Mesenchymal stem cell (in vitro differentiated cells and primary cell): ENCODE measurements around the gene TNFSF13.

ENCODE experiments used
- DNase-seq: peaks from one replicate; pipeline ENCODE4 v3.0.0-alpha.2; 2013
- H2AFZ ChIP-seq: one replicate; pipeline ENCODE4 v1.6.1; 2013; ENCODE audit warnings: low read depth, mild to moderate bottlenecking, control low read depth, inconsistent platforms, low read length, moderate library complexity
- H2AK5ac ChIP-seq: 2 replicates; pipeline ENCODE4 v1.6.1; 2013; ENCODE audit warnings: low read length, moderate library complexity, mild to moderate bottlenecking, inconsistent platforms; ENCODE audit not compliant: severe bottlenecking
- H2BK120ac ChIP-seq: one replicate; pipeline ENCODE4 v1.6.1; 2013; ENCODE audit warnings: low read depth, mild to moderate bottlenecking, inconsistent platforms, low read length, moderate library complexity
- H2BK12ac ChIP-seq, 2 experiments: one replicate each; pipeline ENCODE4 v1.6.1; 2013; ENCODE audit warnings: inconsistent platforms in 2 of 2, low read length in 2 of 2, mild to moderate bottlenecking in 2 of 2, moderate library complexity in 2 of 2, control low read depth in 1 of 2
- H2BK15ac ChIP-seq: one replicate; pipeline ENCODE4 v1.6.1; 2013; ENCODE audit warnings: mild to moderate bottlenecking, low read depth, inconsistent platforms; ENCODE audit not compliant: poor library complexity, severe bottlenecking
- H2BK5ac ChIP-seq: 2 replicates; pipeline ENCODE4 v1.6.1; 2013; ENCODE audit warnings: low read depth, mild to moderate bottlenecking, low read length, control low read depth, inconsistent platforms; ENCODE audit not compliant: poor library complexity, severe bottlenecking
- H3K14ac ChIP-seq, 2 experiments: one replicate each; pipeline ENCODE4 v1.6.1; 2013; ENCODE audit warnings: inconsistent platforms in 2 of 2, low read length in 2 of 2, control low read depth in 1 of 2, mild to moderate bottlenecking in 1 of 2, moderate library complexity in 1 of 2
- H3K18ac ChIP-seq, 2 experiments: one replicate each; pipeline ENCODE4 v1.6.1; 2013; ENCODE audit warnings: inconsistent platforms in 2 of 2, low read length in 2 of 2, control low read depth in 1 of 2, low read depth in 1 of 2, mild to moderate bottlenecking in 1 of 2
- H3K23ac ChIP-seq, 2 experiments: one replicate each; pipeline ENCODE4 v1.6.1; 2013; ENCODE audit warnings: inconsistent platforms in 2 of 2, low read length in 2 of 2, mild to moderate bottlenecking in 2 of 2, moderate library complexity in 2 of 2, control low read depth in 1 of 2
- H3K27ac ChIP-seq: 2 replicates; pipeline ENCODE4 v1.5.1; 2013; ENCODE audit warnings: mild to moderate bottlenecking, moderate library complexity, low read length, control low read depth, inconsistent platforms; ENCODE audit not compliant: poor library complexity, severe bottlenecking
- H3K27me3 ChIP-seq, 2 experiments: 2 replicates each; pipeline versions ENCODE4 v1.6.1 to v1.7.0; 2013; ENCODE audit warnings: low read length in 2 of 2, mild to moderate bottlenecking in 2 of 2, moderate library complexity in 2 of 2, control low read depth in 1 of 2, inconsistent platforms in 1 of 2; ENCODE audit not compliant: control insufficient read depth in 1 of 2, insufficient read depth in 1 of 2
- H3K36me3 ChIP-seq, 2 experiments: 2 replicates each; pipeline versions ENCODE4 v1.6.1 to v1.7.0; 2013; ENCODE audit warnings: low read length in 2 of 2, control low read depth in 1 of 2, inconsistent platforms in 1 of 2, low read depth in 1 of 2, mild to moderate bottlenecking in 1 of 2; ENCODE audit not compliant: insufficient read depth in 2 of 2, control insufficient read depth in 1 of 2
- H3K4ac ChIP-seq, 2 experiments: one replicate each; pipeline ENCODE4 v1.6.1; 2013; ENCODE audit warnings: inconsistent platforms in 2 of 2, low read length in 2 of 2, mild to moderate bottlenecking in 2 of 2, moderate library complexity in 2 of 2, control low read depth in 1 of 2, low read depth in 1 of 2
- H3K4me1 ChIP-seq: 2 replicates; pipeline ENCODE4 v1.6.1; 2013; ENCODE audit warnings: low read depth, low read length, control low read depth; ENCODE audit not compliant: control insufficient read depth, insufficient read depth
- H3K4me2 ChIP-seq: 2 replicates; pipeline ENCODE4 v1.6.1; 2013; ENCODE audit warnings: low read length, mild to moderate bottlenecking, inconsistent platforms; ENCODE audit not compliant: poor library complexity, severe bottlenecking
- H3K4me3 ChIP-seq, 2 experiments: 2 replicates each; pipeline versions ENCODE4 v1.5.1 to v1.7.0; 2013; ENCODE audit warnings: low read length in 2 of 2, mild to moderate bottlenecking in 2 of 2, control low read depth in 1 of 2, low read depth in 1 of 2; ENCODE audit not compliant: insufficient read depth in 1 of 2
- H3K79me1 ChIP-seq: replicated peaks from 2 replicates; pipeline ENCODE4 v1.6.1; 2013; ENCODE audit warnings: mild to moderate bottlenecking, control low read depth, low read length, inconsistent platforms; ENCODE audit not compliant: poor library complexity, severe bottlenecking
- H3K9ac ChIP-seq: 2 replicates; pipeline ENCODE4 v1.7.0; 2013; ENCODE audit warnings: mild to moderate bottlenecking, low read length, moderate library complexity
- H3K9me3 ChIP-seq: 2 replicates; pipeline ENCODE4 v1.7.0; 2013; ENCODE audit warnings: mild to moderate bottlenecking, low read length; ENCODE audit not compliant: control insufficient read depth
- H4K8ac ChIP-seq: one replicate; pipeline ENCODE4 v1.6.1; 2013; ENCODE audit warnings: inconsistent platforms, mild to moderate bottlenecking, low read length, moderate library complexity
- H4K91ac ChIP-seq: one replicate; pipeline ENCODE4 v1.6.1; 2013; ENCODE audit warnings: mild to moderate bottlenecking, low read length, inconsistent platforms
- WGBS: methylation state at CpG from one replicate; pipeline ENCODE4 v1.1.7; 2013; ENCODE audit warnings: mixed read lengths; 5-methylcytosine and 5-hydroxymethylcytosine counted together

Gene TNFSF13

DNA sequence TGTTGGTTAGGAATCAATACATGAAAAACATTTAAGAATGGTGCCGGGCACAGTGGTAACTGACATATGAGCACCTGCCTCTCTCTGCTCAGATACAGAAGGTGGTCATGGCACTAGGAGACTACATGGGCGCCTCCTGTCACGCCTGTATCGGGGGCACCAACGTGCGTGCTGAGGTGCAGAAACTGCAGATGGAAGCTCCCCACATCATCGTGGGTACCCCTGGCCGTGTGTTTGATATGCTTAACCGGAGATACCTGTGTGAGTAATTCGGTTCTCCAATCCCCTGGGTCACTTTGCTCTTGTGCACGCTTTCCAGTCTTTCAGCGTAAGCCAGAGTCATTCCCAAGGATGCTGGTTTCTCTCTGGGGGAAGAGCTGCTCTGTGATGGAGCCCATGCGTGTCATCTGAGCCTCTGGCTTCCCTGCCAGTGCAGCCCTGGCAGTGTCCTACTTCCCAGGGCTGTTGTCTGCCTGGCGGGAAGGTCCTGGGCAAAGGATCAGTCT, 17.9 kb downstream of the TNFSF13 start:
- no peak overlapping the region for H3K27ac ChIP-seq
- H3K27me3 ChIP-seq = no peaks in the 10 kb centered on the region
- H4K8ac ChIP-seq = no peak overlapping the region
- H3K4me2 ChIP-seq = no peak overlapping the region
- H3K9me3 ChIP-seq = no peaks in the 10 kb centered on the region
- H2AK5ac ChIP-seq = no peak overlapping the region
- H2AFZ ChIP-seq = no peak overlapping the region
- no peak overlapping the region for H3K23ac ChIP-seq
- no peak overlapping the region for H2BK5ac ChIP-seq
- no peak overlapping the region for H2BK120ac ChIP-seq
- H3K4me1 ChIP-seq = peaks cover 28% of the 10 kb centered on the region
- H3K14ac ChIP-seq = no peak overlapping the region
- no peaks in the 10 kb centered on the region for H3K79me1 ChIP-seq
- H3K4ac ChIP-seq = no peak overlapping the region
- no peak overlapping the region for H4K91ac ChIP-seq
- no peak overlapping the region for H3K4me3 ChIP-seq
- H3K18ac ChIP-seq = no peak overlapping the region
- no peak overlapping the region for H2BK15ac ChIP-seq
- WGBS = 94% methylated on average over 14 of the region's 14 CpGs
- peak overlapping the region; percentile 98 for H3K9ac ChIP-seq
- peaks cover 54 to 71% of the 10 kb centered on the region in 2 experiments for H3K36me3 ChIP-seq
- no peak for DNase-seq
- no peak overlapping the region for H2BK12ac ChIP-seq

DNA sequence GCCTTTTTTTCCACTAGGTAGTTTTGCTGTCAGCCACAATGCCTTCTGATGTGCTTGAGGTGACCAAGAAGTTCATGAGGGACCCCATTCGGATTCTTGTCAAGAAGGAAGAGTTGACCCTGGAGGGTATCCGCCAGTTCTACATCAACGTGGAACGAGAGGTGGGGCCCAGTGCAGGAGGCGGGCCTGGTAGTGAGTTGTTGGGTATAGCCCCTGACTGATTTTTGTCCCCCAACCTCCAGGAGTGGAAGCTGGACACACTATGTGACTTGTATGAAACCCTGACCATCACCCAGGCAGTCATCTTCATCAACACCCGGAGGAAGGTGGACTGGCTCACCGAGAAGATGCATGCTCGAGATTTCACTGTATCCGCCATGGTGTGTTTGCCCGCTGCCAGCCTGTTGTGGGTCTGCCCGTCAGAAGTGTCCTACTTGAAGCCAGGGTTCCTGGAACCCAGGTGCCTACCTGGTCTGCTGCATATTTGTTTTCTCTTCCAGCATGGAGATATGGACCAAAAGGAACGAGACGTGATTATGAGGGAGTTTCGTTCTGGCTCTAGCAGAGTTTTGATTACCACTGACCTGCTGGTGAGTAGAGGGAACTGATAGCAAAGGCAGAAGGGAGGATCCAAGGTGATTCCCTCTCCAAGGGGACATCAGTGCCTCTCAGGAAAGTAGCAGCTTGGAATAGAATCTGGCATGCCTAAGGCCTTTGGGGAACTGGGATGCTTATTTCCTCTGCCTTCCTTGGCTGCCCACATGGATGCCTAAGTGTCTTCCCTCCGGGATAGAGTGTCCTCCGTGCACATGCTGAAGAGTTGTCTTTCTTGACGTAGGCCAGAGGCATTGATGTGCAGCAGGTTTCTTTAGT, 19.0 kb downstream of the TNFSF13 start:
- no peak overlapping the region for H2BK15ac ChIP-seq
- peaks cover 2% of the 10 kb centered on the region for H3K79me1 ChIP-seq
- no peak overlapping the region for H2AFZ ChIP-seq
- no peak overlapping the region for H2BK12ac ChIP-seq
- DNase-seq = no peak
- H4K8ac ChIP-seq = no peak overlapping the region
- H4K91ac ChIP-seq = no peak overlapping the region
- H2AK5ac ChIP-seq = no peak overlapping the region
- H2BK120ac ChIP-seq = no peak overlapping the region
- no peak overlapping the region for H3K14ac ChIP-seq
- no peak overlapping the region for H3K23ac ChIP-seq
- no peaks in the 10 kb centered on the region for H3K9me3 ChIP-seq
- no peak overlapping the region for H2BK5ac ChIP-seq
- no peak overlapping the region for H3K4me2 ChIP-seq
- peak overlapping the region; percentile 98 for H3K9ac ChIP-seq
- H3K18ac ChIP-seq = no peak overlapping the region
- H3K4ac ChIP-seq = no peak overlapping the region
- H3K4me1 ChIP-seq = peaks cover 26% of the 10 kb centered on the region
- no peak overlapping the region for H3K4me3 ChIP-seq
- H3K27me3 ChIP-seq = no peaks in the 10 kb centered on the region
- no peak overlapping the region for H3K27ac ChIP-seq
- H3K36me3 ChIP-seq = peaks cover 60 to 77% of the 10 kb centered on the region in 2 experiments
- 89% methylated on average over 17 of the region's 17 CpGs for WGBS

DNA sequence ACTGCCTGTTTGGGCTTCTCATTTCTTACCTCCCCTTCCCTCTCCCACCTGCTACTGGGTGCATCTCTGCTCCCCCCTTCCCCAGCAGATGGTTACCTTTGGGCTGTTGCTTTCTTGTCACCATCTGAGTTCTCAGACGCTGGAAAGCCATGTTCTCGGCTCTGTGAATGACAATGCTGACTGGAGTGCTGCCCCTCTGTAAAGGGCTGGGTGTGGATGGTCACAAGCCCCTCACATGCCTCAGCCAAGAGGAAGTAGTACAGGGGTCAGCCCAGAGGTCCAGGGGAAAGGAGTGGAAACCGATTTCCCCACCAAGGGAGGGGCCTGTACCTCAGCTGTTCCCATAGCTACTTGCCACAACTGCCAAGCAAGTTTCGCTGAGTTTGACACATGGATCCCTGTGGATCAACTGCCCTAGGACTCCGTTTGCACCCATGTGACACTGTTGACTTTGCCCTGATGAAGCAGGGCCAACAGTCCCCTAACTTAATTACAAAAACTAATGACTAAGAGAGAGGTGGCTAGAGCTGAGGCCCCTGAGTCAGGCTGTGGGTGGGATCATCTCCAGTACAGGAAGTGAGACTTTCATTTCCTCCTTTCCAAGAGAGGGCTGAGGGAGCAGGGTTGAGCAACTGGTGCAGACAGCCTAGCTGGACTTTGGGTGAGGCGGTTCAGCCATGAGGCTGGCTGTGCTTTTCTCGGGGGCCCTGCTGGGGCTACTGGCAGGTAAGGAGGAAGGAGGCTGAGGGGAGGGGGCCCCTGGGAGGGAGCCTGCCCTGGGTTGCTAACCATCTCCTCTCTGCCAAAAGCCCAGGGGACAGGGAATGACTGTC, 20.7 kb downstream of the TNFSF13 start, which contains the start of gene CD68:
TSS of gene CD68 (plus strand) at position 638 of the 833 bp plus-strand sequence. CDS start at position 678, 40 bp downstream.
- H3K4me2 ChIP-seq = no peak within 1 kb of the TSS
- H4K8ac ChIP-seq = peak within 1 kb of the TSS; percentile 88
- no peak within 1 kb of the TSS for H3K23ac ChIP-seq
- peak within 1 kb of the TSS; percentile 6 to 79 for H3K4ac ChIP-seq
- H3K27ac ChIP-seq = peak within 1 kb of the TSS; percentile 59
- H4K91ac ChIP-seq = peak within 1 kb of the TSS; percentile 92
- H3K4me1 ChIP-seq = peaks cover 34% of the 10 kb centered on the region
- H3K79me1 ChIP-seq = peaks cover 10% of the 10 kb centered on the region
- peak within 1 kb of the TSS; percentile 19 to 82 for H2BK12ac ChIP-seq
- WGBS = 28% methylated on average over 5 of the region's 7 CpGs
- H3K14ac ChIP-seq = peak within 1 kb of the TSS in 1 of 2 experiments; percentile 84
- H2BK120ac ChIP-seq = peak within 1 kb of the TSS; percentile 55
- H3K27me3 ChIP-seq = no peaks in the 10 kb centered on the region
- peak; percentile 98 for DNase-seq
- H2BK5ac ChIP-seq = no peak within 1 kb of the TSS
- H3K18ac ChIP-seq = peak within 1 kb of the TSS; percentile 23 to 62
- no peak within 1 kb of the TSS for H2AK5ac ChIP-seq
- peak within 1 kb of the TSS in 1 of 2 experiments; percentile 80 for H3K4me3 ChIP-seq
- peak within 1 kb of the TSS; percentile 89 for H3K9ac ChIP-seq
- H2AFZ ChIP-seq = no peak within 1 kb of the TSS
- H2BK15ac ChIP-seq = peak within 1 kb of the TSS; percentile 87
- no peaks in the 10 kb centered on the region for H3K9me3 ChIP-seq
- peaks cover 57 to 80% of the 10 kb centered on the region in 2 experiments for H3K36me3 ChIP-seq
